ENCODE data around the gene IL25.

IL25 gene

DNA sequence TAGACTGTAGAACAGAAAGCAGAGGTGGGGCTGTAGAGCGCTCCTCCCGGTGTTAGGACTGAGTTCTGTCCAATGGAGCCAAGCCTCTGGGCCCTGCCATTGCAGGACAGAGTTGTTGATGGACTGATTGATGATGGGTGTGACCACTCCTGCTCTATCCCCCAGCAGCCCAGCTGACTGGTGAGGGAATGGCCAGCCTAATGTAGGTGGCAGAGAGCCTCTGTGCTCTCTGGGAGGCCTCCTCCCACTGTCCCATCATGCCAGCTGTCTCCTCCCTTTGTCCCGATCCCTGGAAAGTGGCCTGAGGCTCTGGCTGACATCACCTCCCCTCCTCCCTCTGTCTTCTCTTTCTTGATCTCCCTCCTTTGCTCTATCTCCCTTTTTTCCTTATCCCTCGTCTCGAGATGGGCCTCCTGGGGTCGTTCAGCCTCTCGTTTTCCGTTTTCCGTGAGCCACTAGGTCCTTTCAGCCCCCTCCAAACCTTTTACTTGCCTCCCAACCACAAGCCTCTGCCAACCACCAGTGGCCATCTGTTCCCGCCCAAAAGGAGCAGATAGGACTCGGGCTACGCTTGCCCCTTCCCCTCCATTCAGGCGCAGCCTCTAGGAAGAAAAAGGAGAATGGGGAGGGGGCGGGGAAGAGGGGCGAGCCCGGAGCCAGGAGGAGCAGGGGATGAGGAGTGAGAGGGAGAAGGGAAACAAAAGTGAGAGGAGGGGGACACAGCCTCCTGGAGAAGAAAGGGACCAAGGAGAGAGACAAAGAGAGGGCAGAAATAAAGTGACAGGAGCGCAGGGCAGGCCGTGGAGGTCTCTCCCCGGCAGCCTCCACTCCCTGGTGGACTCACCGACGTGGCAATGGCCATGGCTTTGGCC lies 8.2 kb upstream of the IL25 start:
- H3K9ac ChIP-seq (ENCODE audit: low read length): peak overlapping the region; percentile 82
- H3K36me3 ChIP-seq (ENCODE audit: insufficient read depth, low read length): peaks cover 11% of the 10 kb centered on the region
- no peaks in the 10 kb centered on the region for H3K9me3 ChIP-seq (ENCODE audit: low read length)
- peak overlapping the region; percentile 98 for H3K27ac ChIP-seq (ENCODE audit: low read depth, low read length)
- peaks cover 41% of the 10 kb centered on the region for H3K4me1 ChIP-seq (ENCODE audit: insufficient read depth, low read length)
- peaks cover 0 to 4% of the 10 kb centered on the region in 2 donors for H3K27me3 ChIP-seq (ENCODE audit: control insufficient read depth in 1 of 2, insufficient read depth in 2 of 2, low read length in 2 of 2)
- peak overlapping the region; percentile 68 to 71 for H3K4me3 ChIP-seq (ENCODE audit: low read depth in 1 of 2, low read length in 2 of 2)

DNA sequence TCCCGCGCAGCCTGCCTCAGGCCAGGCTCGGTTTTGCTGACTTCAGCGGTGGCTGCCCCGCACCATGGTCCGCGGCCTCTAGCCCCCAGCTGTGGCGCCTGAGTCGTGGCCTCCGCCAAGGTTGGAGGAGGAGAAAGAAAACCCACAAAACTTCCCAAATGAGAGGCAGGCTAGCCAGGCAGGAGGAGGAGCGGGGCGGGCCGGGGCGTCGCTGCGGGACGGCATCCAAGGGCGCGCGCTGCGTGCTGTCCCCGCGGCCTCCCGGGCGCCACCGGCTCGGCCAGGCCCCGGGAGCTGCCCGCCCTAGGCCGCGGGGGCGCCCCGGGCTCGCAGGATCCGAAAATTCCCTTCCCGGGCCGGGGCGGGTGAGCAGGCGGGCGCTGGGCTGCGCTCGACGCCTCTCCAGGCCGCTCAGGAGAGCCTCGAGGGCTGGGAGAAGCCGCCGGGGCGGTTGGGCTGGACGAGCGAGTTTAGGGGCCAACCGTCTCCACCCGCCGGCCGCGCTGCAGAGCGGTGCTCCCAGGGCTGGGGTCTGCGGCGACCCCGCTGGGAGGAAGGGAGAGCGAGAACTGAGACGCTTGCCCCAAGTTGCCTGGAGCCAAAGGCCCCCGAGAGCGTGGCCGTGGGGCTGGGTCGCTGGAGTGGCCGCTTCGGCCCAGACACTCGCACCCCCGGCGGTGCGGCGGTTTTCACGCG lies 7.4 kb upstream of the IL25 start, which contains the start of gene EFS:
EFS (minus strand) TSS at position 137 of the 696 bp plus-strand sequence. CDS start 147 bp downstream, outside the sequence.
- peaks cover 41% of the 10 kb centered on the region for H3K4me1 ChIP-seq (ENCODE audit: insufficient read depth, low read length)

DNA sequence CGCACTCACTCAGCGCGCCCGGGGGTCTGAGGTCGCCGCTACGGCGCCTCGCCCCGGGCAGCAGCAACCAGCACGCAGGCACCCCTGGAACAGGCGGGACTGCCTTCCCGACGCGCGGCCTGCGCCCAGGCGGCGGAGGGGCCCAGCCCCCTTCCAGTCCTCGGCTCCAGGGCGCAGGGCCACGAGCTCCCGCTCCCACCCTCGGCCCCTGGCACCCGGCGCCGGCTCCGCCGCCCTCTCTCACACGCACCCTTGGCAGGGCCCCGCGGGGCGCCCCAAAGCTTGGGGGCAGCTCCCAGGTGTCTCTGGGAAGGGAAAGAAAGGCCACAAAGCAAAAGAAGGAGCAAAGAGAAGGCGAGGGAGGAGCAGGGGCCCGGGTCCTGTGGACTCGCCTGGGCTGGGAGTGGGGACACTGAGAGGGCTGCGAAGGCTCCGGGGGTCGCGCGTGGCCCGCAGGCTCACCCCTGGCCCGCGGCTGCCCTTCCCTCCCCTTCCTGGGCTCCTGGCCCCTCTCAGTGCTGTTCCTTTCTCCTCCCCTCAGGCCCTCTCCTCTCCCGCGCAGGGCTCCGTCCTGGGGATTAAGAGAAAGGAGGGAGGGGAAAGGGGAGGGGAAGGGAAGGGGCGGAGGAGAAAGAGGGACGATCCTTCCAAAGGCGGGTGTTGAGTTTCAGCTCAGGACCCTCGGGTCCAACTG lies 6.7 kb upstream of the IL25 start:
- Histone ChIP-seq H3K27ac (ENCODE audit: low read depth, low read length) (peak overlapping the region; percentile 98), H3K36me3 (ENCODE audit: insufficient read depth, low read length) (no peaks in the 10 kb centered on the region), H3K4me1 (ENCODE audit: insufficient read depth, low read length) (peaks cover 36% of the 10 kb centered on the region), H3K9ac (ENCODE audit: low read length) (peak overlapping the region; percentile 63), H3K4me3 (ENCODE audit: low read depth in 1 of 2, low read length in 2 of 2) (peak overlapping the region; percentile 64 to 71), H3K27me3 (ENCODE audit: control insufficient read depth in 1 of 2, insufficient read depth in 2 of 2, low read length in 2 of 2) (peaks cover 0 to 4% of the 10 kb centered on the region in 2 donors), H3K9me3 (ENCODE audit: low read length) (no peaks in the 10 kb centered on the region)

More for the DNA sequence above, 7.4 kb upstream of the IL25 start, which contains the start of gene EFS:
- Histone ChIP-seq H3K36me3 (ENCODE audit: insufficient read depth, low read length) (peaks cover 4% of the 10 kb centered on the region), H3K27me3 (ENCODE audit: control insufficient read depth in 1 of 2, insufficient read depth in 2 of 2, low read length in 2 of 2) (peaks cover 0 to 4% of the 10 kb centered on the region in 2 donors), H3K4me3 (ENCODE audit: low read depth in 1 of 2, low read length in 2 of 2) (peak within 1 kb of the TSS; percentile 68 to 71), H3K9me3 (ENCODE audit: low read length) (no peaks in the 10 kb centered on the region), H3K9ac (ENCODE audit: low read length) (peak within 1 kb of the TSS; percentile 82), H3K27ac (ENCODE audit: low read depth, low read length) (peak within 1 kb of the TSS; percentile 98)

DNA sequence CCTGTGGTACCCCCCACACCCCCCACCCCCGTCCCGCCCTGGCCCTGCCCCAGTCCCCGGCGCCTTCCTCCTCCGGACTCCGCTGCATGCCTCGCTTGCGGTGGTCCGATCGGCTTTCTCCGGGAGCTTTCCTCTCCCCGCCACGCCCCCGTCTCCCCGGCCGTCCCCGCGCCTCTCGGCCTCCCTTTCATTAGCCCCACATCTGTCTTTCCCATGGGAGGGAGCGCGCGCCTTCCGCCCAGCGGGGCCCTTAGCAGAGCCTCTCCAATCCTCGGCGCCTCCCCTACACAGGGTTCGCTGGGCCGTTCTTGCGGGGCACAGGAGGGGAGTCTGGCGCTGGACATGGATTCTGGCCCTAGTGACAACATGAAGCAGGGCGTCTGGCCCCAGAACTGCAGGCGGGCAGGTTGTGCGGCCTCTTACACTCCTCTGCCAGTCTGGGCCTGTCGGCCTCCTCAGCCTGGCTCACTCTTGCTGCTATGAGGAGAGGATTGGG lies 6.1 kb upstream of the IL25 start:
- Histone ChIP-seq H3K4me3 (ENCODE audit: low read depth in 1 of 2, low read length in 2 of 2) (peak overlapping the region; percentile 43 to 64), H3K36me3 (ENCODE audit: insufficient read depth, low read length) (no peaks in the 10 kb centered on the region), H3K4me1 (ENCODE audit: insufficient read depth, low read length) (peaks cover 32% of the 10 kb centered on the region), H3K27ac (ENCODE audit: low read depth, low read length) (peak overlapping the region; percentile 98), H3K27me3 (ENCODE audit: control insufficient read depth in 1 of 2, insufficient read depth in 2 of 2, low read length in 2 of 2) (peaks cover 0 to 4% of the 10 kb centered on the region in 2 donors), H3K9ac (ENCODE audit: low read length) (peak overlapping the region; percentile 85), H3K9me3 (ENCODE audit: low read length) (no peaks in the 10 kb centered on the region)

DNA sequence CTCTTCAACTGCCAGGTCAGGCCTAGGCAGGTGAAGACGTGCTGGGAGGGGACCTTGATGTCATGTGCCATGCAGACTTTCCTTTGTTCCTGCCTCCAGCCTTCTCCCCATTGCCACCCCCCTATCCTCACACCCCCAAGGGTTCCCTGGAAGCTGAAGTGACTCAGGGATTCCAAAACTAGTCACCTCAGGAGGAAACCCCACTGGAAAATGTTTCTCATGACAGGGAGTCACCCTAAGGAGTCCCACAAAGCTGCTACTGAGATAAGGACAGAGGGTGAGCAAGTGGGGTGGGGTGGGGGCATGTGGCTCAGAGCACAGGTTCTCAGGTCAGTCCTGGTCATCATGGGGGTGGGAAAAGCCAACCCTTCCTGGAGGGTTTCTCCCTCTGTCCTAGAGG lies 2.4 kb upstream of the IL25 start:
- peaks cover 6% of the 10 kb centered on the region for H3K4me1 ChIP-seq (ENCODE audit: insufficient read depth, low read length)
- no peak overlapping the region for H3K4me3 ChIP-seq (ENCODE audit: low read depth in 1 of 2, low read length in 2 of 2)
- H3K9me3 ChIP-seq (ENCODE audit: low read length): no peaks in the 10 kb centered on the region
- no peaks in the 10 kb centered on the region for H3K36me3 ChIP-seq (ENCODE audit: insufficient read depth, low read length)
- H3K27ac ChIP-seq (ENCODE audit: low read depth, low read length): no peak overlapping the region
- H3K9ac ChIP-seq (ENCODE audit: low read length): no peak overlapping the region
- H3K27me3 ChIP-seq (ENCODE audit: control insufficient read depth in 1 of 2, insufficient read depth in 2 of 2, low read length in 2 of 2): peaks cover 0 to 4% of the 10 kb centered on the region in 2 donors

DNA sequence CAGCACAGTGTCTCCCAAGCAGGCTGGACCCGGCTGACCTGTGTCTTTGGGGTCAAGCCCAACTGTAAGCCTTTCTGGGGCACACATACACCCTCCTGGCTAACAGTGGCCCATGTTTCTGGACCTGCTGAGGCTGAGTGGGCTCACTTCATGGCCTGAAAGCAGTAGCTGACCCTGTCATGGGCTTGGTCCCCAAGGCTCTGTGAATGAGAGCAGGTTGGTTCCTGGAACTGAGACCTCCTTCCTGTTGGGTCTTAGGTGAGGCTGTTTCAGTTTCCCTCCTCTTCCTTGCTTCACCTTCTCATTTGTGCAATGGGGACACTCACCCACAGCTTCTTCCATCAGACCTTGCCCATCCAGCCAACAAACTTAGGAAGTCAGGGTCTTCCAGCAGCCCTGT lies 744 bp upstream of the IL25 start:
- Histone ChIP-seq H3K9me3 (ENCODE audit: low read length) (no peaks in the 10 kb centered on the region), H3K9ac (ENCODE audit: low read length) (no peak overlapping the region), H3K4me1 (ENCODE audit: insufficient read depth, low read length) (peaks cover 3% of the 10 kb centered on the region), H3K4me3 (ENCODE audit: low read depth in 1 of 2, low read length in 2 of 2) (no peak overlapping the region), H3K36me3 (ENCODE audit: insufficient read depth, low read length) (no peaks in the 10 kb centered on the region), H3K27me3 (ENCODE audit: control insufficient read depth in 1 of 2, insufficient read depth in 2 of 2, low read length in 2 of 2) (no peaks in the 10 kb centered on the region), H3K27ac (ENCODE audit: low read depth, low read length) (no peak overlapping the region)

DNA sequence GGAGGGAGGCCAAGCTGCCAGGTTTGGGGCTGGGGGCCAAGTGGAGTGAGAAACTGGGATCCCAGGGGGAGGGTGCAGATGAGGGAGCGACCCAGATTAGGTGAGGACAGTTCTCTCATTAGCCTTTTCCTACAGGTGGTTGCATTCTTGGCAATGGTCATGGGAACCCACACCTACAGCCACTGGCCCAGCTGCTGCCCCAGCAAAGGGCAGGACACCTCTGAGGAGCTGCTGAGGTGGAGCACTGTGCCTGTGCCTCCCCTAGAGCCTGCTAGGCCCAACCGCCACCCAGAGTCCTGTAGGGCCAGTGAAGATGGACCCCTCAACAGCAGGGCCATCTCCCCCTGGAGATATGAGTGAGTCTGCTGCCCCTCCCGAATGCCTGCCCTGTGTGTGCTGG lies 432 bp downstream of the IL25 start:
- Histone ChIP-seq H3K4me3 (ENCODE audit: low read depth in 1 of 2, low read length in 2 of 2) (no peak overlapping the region), H3K9me3 (ENCODE audit: low read length) (no peaks in the 10 kb centered on the region), H3K27me3 (ENCODE audit: control insufficient read depth in 1 of 2, insufficient read depth in 2 of 2, low read length in 2 of 2) (no peaks in the 10 kb centered on the region), H3K27ac (ENCODE audit: low read depth, low read length) (no peak overlapping the region), H3K4me1 (ENCODE audit: insufficient read depth, low read length) (no peaks in the 10 kb centered on the region), H3K36me3 (ENCODE audit: insufficient read depth, low read length) (no peaks in the 10 kb centered on the region), H3K9ac (ENCODE audit: low read length) (no peak overlapping the region)

DNA sequence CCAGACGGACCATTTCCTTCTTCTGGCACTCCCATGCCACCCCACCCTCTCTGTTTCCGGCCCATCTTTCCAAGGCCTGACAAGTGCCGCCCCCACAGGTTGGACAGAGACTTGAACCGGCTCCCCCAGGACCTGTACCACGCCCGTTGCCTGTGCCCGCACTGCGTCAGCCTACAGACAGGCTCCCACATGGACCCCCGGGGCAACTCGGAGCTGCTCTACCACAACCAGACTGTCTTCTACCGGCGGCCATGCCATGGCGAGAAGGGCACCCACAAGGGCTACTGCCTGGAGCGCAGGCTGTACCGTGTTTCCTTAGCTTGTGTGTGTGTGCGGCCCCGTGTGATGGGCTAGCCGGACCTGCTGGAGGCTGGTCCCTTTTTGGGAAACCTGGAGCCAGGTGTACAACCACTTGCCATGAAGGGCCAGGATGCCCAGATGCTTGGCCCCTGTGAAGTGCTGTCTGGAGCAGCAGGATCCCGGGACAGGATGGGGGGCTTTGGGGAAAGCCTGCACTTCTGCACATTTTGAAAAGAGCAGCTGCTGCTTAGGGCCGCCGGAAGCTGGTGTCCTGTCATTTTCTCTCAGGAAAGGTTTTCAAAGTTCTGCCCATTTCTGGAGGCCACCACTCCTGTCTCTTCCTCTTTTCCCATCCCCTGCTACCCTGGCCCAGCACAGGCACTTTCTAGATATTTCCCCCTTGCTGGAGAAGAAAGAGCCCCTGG lies 3.1 kb downstream of the IL25 start:
- Histone ChIP-seq H3K27ac (ENCODE audit: low read depth, low read length) (no peak overlapping the region), H3K4me3 (ENCODE audit: low read depth in 1 of 2, low read length in 2 of 2) (no peak overlapping the region), H3K27me3 (ENCODE audit: control insufficient read depth in 1 of 2, insufficient read depth in 2 of 2, low read length in 2 of 2) (no peaks in the 10 kb centered on the region), H3K9me3 (ENCODE audit: low read length) (no peaks in the 10 kb centered on the region), H3K36me3 (ENCODE audit: insufficient read depth, low read length) (no peaks in the 10 kb centered on the region), H3K4me1 (ENCODE audit: insufficient read depth, low read length) (no peaks in the 10 kb centered on the region), H3K9ac (ENCODE audit: low read length) (no peak overlapping the region)

DNA sequence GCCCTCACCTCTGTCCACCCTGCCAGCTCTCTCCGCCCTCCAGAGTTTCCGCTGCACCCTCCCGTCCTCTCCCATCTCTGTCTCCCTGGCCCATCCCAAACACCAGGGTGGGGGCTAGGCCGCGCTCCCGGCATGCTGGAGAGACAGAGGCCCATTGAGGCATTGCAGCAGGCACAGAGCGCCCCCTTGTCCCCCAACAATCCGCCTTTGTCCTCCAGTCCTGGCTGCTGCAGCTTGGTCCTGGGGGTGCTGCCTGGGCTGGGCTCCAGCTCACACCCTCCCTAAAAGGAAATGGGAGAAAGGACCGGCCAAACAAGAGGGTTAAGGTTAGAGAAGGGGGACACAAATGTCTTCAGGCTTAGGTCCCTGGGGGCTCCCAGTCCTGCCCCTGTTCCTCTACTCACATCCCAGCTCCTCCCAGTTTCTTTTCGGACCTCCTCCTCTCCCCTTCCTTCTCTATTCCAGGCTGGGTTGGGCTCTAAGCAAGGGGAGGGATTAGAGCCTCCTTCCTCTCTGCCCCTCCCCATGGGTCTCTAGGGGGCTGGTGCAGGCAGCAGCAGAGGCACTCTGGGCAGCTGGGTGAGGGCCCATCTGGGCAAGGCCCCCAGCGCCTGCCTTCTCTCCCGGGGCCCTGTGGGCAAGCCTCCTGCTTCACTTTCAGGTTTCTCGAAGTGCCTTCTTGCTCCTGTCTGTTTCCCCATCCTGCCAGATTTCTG lies 4.0 kb downstream of the IL25 start, which contains the start of gene CMTM5:
CMTM5 (plus strand) TSS at position 565 of the 716 bp plus-strand sequence. CDS start 206 bp downstream, outside the sequence.
- no peak within 1 kb of the TSS for H3K27ac ChIP-seq (ENCODE audit: low read depth, low read length)
- H3K4me1 ChIP-seq (ENCODE audit: insufficient read depth, low read length): no peaks in the 10 kb centered on the region
- H3K9ac ChIP-seq (ENCODE audit: low read length): no peak within 1 kb of the TSS
- no peaks in the 10 kb centered on the region for H3K36me3 ChIP-seq (ENCODE audit: insufficient read depth, low read length)
- no peaks in the 10 kb centered on the region for H3K27me3 ChIP-seq (ENCODE audit: control insufficient read depth in 1 of 2, insufficient read depth in 2 of 2, low read length in 2 of 2)
- no peaks in the 10 kb centered on the region for H3K9me3 ChIP-seq (ENCODE audit: low read length)
- H3K4me3 ChIP-seq (ENCODE audit: low read depth in 1 of 2, low read length in 2 of 2): peak within 1 kb of the TSS in 1 of 2 donors; percentile 35

DNA sequence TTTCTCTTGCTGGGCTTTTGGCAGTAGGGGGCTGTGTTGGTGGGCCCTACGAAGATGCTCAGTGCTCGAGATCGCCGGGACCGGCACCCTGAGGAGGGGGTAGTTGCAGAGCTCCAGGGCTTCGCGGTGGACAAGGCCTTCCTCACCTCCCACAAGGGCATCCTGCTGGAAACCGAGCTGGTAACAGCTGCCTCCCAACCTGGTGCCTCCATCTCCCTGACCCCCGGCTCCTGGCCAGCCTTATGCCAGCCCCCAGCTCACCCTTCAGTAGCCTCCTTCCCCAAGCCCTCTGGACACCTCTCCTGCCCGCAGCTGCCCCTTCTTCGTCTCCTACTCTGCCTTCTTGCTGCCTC lies 4.6 kb downstream of the IL25 start:
- Histone ChIP-seq H3K9ac (ENCODE audit: low read length) (no peak overlapping the region), H3K27me3 (ENCODE audit: control insufficient read depth in 1 of 2, insufficient read depth in 2 of 2, low read length in 2 of 2) (no peaks in the 10 kb centered on the region), H3K9me3 (ENCODE audit: low read length) (no peaks in the 10 kb centered on the region), H3K27ac (ENCODE audit: low read depth, low read length) (no peak overlapping the region), H3K4me3 (ENCODE audit: low read depth in 1 of 2, low read length in 2 of 2) (peak overlapping the region in 1 of 2 donors; percentile 35), H3K4me1 (ENCODE audit: insufficient read depth, low read length) (no peaks in the 10 kb centered on the region), H3K36me3 (ENCODE audit: insufficient read depth, low read length) (no peaks in the 10 kb centered on the region)

Data from muscle layer of colon (tissue), 2 donors.